ENCODE data around the gene ARMC6. TPM values are rescaled to one million over a fixed set of nuclear protein-coding genes. Genes with fewer than 3 reads are reported as not detected.

ARMC6 gene
- total RNA-seq, 1 experiment from 2014 or later, result 77.1 TPM

GRCh38 chr19:19107654-19108053 lies 74.3 kb downstream of the ARMC6 start:
- no peak for DNase-seq (ENCODE audit: low spot score)

Other genes with a start within 250 kb of the ARMC6 start
- not detected in 2 replicates for gene COMP, start 242.3 kb upstream of the ARMC6 start, total RNA-seq (2014; rRNA removed; shearing (Covaris generic))
- 40.3 and 56.4 TPM in 2 replicates for gene UPF1, start 201.6 kb upstream of the ARMC6 start, total RNA-seq (2014; rRNA removed; shearing (Covaris generic))
- gene CERS1, start 137.4 kb upstream of the ARMC6 start, total RNA-seq (2014; rRNA removed; shearing (Covaris generic)), result 3.1 and 5.3 TPM in 2 replicates
- gene COPE, start 114.2 kb upstream of the ARMC6 start, total RNA-seq (2014; rRNA removed; shearing (Covaris generic)), result 429 and 452 TPM in 2 replicates
- 65.7 and 73.6 TPM in 2 replicates for gene DDX49, start 113.9 kb upstream of the ARMC6 start, total RNA-seq (2014; rRNA removed; shearing (Covaris generic))
- 104 and 143 TPM in 2 replicates for gene HOMER3, start 92.4 kb upstream of the ARMC6 start, total RNA-seq (2014; rRNA removed; shearing (Covaris generic))
- 47.7 and 48.9 TPM in 2 replicates for gene SUGP2, start 86 bp upstream of the ARMC6 start, total RNA-seq (2014; rRNA removed; shearing (Covaris generic))
- gene SLC25A42, start 30.4 kb downstream of the ARMC6 start, total RNA-seq (2014; rRNA removed; shearing (Covaris generic)), result 4.0 and 5.0 TPM in 2 replicates
- 29.1 and 31.5 TPM in 2 replicates for gene TMEM161A, start 104.9 kb downstream of the ARMC6 start, total RNA-seq (2014; rRNA removed; shearing (Covaris generic))
- gene MEF2B, start 136.7 kb downstream of the ARMC6 start, total RNA-seq (2014; rRNA removed; shearing (Covaris generic)), result not detected in 2 replicates
- 22.0 and 25.6 TPM in 2 replicates for gene BORCS8, start 158.5 kb downstream of the ARMC6 start, total RNA-seq (2014; rRNA removed; shearing (Covaris generic))
- gene RFXANK, start 158.7 kb downstream of the ARMC6 start, total RNA-seq (2014; rRNA removed; shearing (Covaris generic)), result 122 TPM in 2 replicates
- gene NR2C2AP, start 169.8 kb downstream of the ARMC6 start, total RNA-seq (2014; rRNA removed; shearing (Covaris generic)), result 30.3 and 30.6 TPM in 2 replicates
- not detected in 2 replicates for gene NCAN, start 178.4 kb downstream of the ARMC6 start, total RNA-seq (2014; rRNA removed; shearing (Covaris generic))
- gene TM6SF2, start 239.7 kb downstream of the ARMC6 start, total RNA-seq (2014; rRNA removed; shearing (Covaris generic)), result not detected in 2 replicates